ENCODE results near the gene SNAPC3. TPM values are rescaled to one million over a fixed set of nuclear protein-coding genes. Genes with fewer than 3 reads are reported as not detected.

The SNAPC3 gene
- total RNA-seq, 1 experiment from 2014 or later, result 11.5 TPM

DNA sequence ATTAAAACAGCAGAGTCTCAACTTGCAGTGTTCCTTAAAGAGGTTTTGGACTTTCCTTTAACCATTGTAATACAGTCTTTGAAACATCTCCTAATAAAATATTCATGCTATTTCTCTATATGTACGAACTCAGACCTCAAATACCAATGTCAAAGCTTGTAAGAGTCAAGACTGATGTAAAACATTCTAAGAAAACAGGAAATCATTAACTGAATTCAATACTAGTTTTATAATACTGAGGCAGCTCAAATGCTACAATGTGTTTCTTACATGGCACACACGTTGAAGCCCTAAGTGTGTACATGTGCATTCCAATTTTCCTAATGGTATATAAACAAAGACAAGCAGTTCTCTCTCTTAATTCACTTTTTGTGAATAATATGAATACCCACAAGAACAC lies 76.5 kb downstream of the SNAPC3 start:
- TF ChIP-seq, protein P1, sequence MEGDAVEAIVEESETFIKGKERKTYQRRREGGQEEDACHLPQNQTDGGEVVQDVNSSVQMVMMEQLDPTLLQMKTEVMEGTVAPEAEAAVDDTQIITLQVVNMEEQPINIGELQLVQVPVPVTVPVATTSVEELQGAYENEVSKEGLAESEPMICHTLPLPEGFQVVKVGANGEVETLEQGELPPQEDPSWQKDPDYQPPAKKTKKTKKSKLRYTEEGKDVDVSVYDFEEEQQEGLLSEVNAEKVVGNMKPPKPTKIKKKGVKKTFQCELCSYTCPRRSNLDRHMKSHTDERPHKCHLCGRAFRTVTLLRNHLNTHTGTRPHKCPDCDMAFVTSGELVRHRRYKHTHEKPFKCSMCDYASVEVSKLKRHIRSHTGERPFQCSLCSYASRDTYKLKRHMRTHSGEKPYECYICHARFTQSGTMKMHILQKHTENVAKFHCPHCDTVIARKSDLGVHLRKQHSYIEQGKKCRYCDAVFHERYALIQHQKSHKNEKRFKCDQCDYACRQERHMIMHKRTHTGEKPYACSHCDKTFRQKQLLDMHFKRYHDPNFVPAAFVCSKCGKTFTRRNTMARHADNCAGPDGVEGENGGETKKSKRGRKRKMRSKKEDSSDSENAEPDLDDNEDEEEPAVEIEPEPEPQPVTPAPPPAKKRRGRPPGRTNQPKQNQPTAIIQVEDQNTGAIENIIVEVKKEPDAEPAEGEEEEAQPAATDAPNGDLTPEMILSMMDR (IDR thresholded peaks at IDR 0.05), result no peak
- TF ChIP-seq POLR2AphosphoS5 (IDR thresholded peaks at IDR 0.05; ENCODE audit: low read depth, low read length), result no peak
- TF ChIP-seq SIN3A (IDR thresholded peaks at IDR 0.05; ENCODE audit: borderline replicate concordance, insufficient read depth, low read depth, low read length), result no peak
- TF ChIP-seq, protein P2, sequence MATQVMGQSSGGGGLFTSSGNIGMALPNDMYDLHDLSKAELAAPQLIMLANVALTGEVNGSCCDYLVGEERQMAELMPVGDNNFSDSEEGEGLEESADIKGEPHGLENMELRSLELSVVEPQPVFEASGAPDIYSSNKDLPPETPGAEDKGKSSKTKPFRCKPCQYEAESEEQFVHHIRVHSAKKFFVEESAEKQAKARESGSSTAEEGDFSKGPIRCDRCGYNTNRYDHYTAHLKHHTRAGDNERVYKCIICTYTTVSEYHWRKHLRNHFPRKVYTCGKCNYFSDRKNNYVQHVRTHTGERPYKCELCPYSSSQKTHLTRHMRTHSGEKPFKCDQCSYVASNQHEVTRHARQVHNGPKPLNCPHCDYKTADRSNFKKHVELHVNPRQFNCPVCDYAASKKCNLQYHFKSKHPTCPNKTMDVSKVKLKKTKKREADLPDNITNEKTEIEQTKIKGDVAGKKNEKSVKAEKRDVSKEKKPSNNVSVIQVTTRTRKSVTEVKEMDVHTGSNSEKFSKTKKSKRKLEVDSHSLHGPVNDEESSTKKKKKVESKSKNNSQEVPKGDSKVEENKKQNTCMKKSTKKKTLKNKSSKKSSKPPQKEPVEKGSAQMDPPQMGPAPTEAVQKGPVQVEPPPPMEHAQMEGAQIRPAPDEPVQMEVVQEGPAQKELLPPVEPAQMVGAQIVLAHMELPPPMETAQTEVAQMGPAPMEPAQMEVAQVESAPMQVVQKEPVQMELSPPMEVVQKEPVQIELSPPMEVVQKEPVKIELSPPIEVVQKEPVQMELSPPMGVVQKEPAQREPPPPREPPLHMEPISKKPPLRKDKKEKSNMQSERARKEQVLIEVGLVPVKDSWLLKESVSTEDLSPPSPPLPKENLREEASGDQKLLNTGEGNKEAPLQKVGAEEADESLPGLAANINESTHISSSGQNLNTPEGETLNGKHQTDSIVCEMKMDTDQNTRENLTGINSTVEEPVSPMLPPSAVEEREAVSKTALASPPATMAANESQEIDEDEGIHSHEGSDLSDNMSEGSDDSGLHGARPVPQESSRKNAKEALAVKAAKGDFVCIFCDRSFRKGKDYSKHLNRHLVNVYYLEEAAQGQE (IDR thresholded peaks at IDR 0.05; ENCODE audit: insufficient read depth in 1 of 2, low read depth in 2 of 2, low read length in 1 of 2), result no peak
- no peak for TF ChIP-seq TCF7L2 (IDR thresholded peaks at IDR 0.05; ENCODE audit: low read depth, low read length)
- Histone ChIP-seq H3K27me3 (ENCODE audit: control insufficient read depth, insufficient read depth, low read length) (no peaks in the 10 kb centered on the region), H3K9me3 (ENCODE audit: control insufficient read depth, insufficient read depth, low read depth, low read length) (no peaks in the 10 kb centered on the region), H3K27ac (ENCODE audit: low read length) (no peak overlapping the region), H3K4me1 (ENCODE audit: control insufficient read depth, insufficient read depth, low read length) (no peaks in the 10 kb centered on the region), H3K4me3 (ENCODE audit: low read depth in 2 of 2, low read length in 2 of 2) (no peak overlapping the region), H3K36me3 (ENCODE audit: control insufficient read depth, insufficient read depth, low read length) (no peaks in the 10 kb centered on the region; the same call in 1 of the 2 replicates)
- BruUV-seq (replicated peaks), result no TSS peak
- DNase-seq (ENCODE audit: low read depth, low spot score) (no peak), ATAC-seq (no peak)
- intact Hi-C loops (cut with micrococcal nuclease; ENCODE audit: unreplicated experiment), result no loop called here
- CTCF ChIA-PET, result no interaction called here
- in situ Hi-C loops (cut with HindIII; ENCODE audit: low pct_unique_long_range_greater_than_20kb, low sequenced_read_pairs), result no loop called here
- POLR2A ChIA-PET, result no interaction called here

DNA sequence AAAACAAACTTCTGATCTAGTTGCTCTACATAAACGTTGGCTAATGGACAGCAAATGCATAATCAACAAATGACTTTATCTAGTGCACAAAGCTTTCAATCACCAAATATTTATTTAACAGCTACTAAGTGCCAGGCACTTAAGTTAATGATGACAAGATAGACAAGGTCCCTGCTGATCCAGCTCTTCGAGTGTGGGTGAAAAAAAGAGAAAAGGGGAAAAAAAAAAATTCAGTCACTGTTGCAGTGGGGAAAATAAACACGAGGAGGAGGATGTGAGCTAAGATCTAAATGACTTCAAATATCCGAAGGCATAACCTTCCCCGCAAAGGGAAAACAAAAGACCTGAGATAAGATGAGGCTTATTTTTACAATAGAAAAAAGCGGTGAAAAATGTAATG lies 78.5 kb downstream of the SNAPC3 start:
- Histone ChIP-seq H3K9me3 (ENCODE audit: control insufficient read depth, insufficient read depth, low read depth, low read length) (no peaks in the 10 kb centered on the region), H3K27ac (ENCODE audit: low read length) (no peak overlapping the region), H3K27me3 (ENCODE audit: control insufficient read depth, insufficient read depth, low read length) (no peaks in the 10 kb centered on the region), H3K4me3 (ENCODE audit: low read depth in 2 of 2, low read length in 2 of 2) (no peak overlapping the region), H3K4me1 (ENCODE audit: control insufficient read depth, insufficient read depth, low read length) (no peaks in the 10 kb centered on the region), H3K36me3 (ENCODE audit: control insufficient read depth, insufficient read depth, low read length) (peaks cover 2% of the 10 kb centered on the region; the same call in 1 of the 2 replicates)
- no peak for DNase-seq (ENCODE audit: low read depth, low spot score)
- TF ChIP-seq TCF7L2 (IDR thresholded peaks at IDR 0.05; ENCODE audit: low read depth, low read length) (no peak), POLR2AphosphoS5 (IDR thresholded peaks at IDR 0.05; ENCODE audit: low read depth, low read length) (no peak), SIN3A (IDR thresholded peaks at IDR 0.05; ENCODE audit: borderline replicate concordance, insufficient read depth, low read depth, low read length) (no peak)
- TF ChIP-seq, protein P1 (IDR thresholded peaks at IDR 0.05), result no peak
- TF ChIP-seq, protein P2 (IDR thresholded peaks at IDR 0.05; ENCODE audit: insufficient read depth in 1 of 2, low read depth in 2 of 2, low read length in 1 of 2), result no peak
- in situ Hi-C loops (cut with HindIII; ENCODE audit: low pct_unique_long_range_greater_than_20kb, low sequenced_read_pairs) (no loop called here), intact Hi-C loops (cut with micrococcal nuclease; ENCODE audit: unreplicated experiment) (no loop called here)
- no peak for ATAC-seq
- ChIA-PET CTCF (no interaction called here), POLR2A (no interaction called here)
- no TSS peak for BruUV-seq (replicated peaks)

Data from Panc1 (cell line).